Aorta (tissue), 5 donors: ENCODE results near the gene ZNF790. TPM values are rescaled to one million over a fixed set of nuclear protein-coding genes. Genes with fewer than 3 reads are reported as not detected.

Source experiments
- ATAC-seq: fragments of 200-7000 bp; cut with Tn5 transposase; one replicate; pipeline ENCODE4 v1.9.1; 2022; ENCODE audit warnings: moderate library complexity; ENCODE audit not compliant: low FRiP score
- DNase-seq, 2 donors: peaks; one replicate each; pipeline ENCODE4 v3.0.0-alpha.2; 2020
- H3K27ac ChIP-seq, 2 donors: one replicate each; pipeline ENCODE4 v1.5.1; 2013; ENCODE audit warnings: low read length in 2 of 2, mild to moderate bottlenecking in 2 of 2, moderate library complexity in 2 of 2, control low read depth in 1 of 2, inconsistent platforms in 1 of 2, low read depth in 1 of 2
- H3K27me3 ChIP-seq, 2 donors: one replicate each; pipeline ENCODE4 v1.6.1; 2013; ENCODE audit warnings: control low read depth in 1 of 2, low read length in 1 of 2, mild to moderate bottlenecking in 1 of 2, moderate library complexity in 1 of 2; ENCODE audit not compliant: insufficient read depth in 2 of 2, control insufficient read depth in 1 of 2
- H3K36me3 ChIP-seq, 2 donors: one replicate each; pipeline ENCODE4 v1.6.1; 2013; ENCODE audit warnings: control low read depth in 1 of 2, low read length in 1 of 2, mild to moderate bottlenecking in 1 of 2; ENCODE audit not compliant: insufficient read depth in 2 of 2, control insufficient read depth in 1 of 2
- H3K4me1 ChIP-seq, 2 donors: one replicate each; pipeline ENCODE4 v1.6.1; 2013; ENCODE audit warnings: low read length in 2 of 2, control low read depth in 1 of 2, mild to moderate bottlenecking in 1 of 2, moderate library complexity in 1 of 2; ENCODE audit not compliant: insufficient read depth in 2 of 2, control insufficient read depth in 1 of 2
- H3K4me3 ChIP-seq, 2 donors: one replicate each; pipeline ENCODE4 v1.5.1; 2013; ENCODE audit warnings: low read length in 2 of 2, control low read depth in 1 of 2, mild to moderate bottlenecking in 1 of 2
- H3K9me3 ChIP-seq: one replicate; pipeline ENCODE4 v1.6.1; 2013; ENCODE audit warnings: mild to moderate bottlenecking, low read length; ENCODE audit not compliant: control insufficient read depth
- WGBS, 2 donors: extraction: QIAGEN DNeasy Blood & Tissue Kit; methylation state at CpG; one replicate each; pipeline ENCODE4 v1.1.7; 2013; 5-methylcytosine and 5-hydroxymethylcytosine counted together
- intact Hi-C, 2 donors: fragments of 100-400 bp; cut with DNase I; formaldehyde crosslinking; loops; one replicate each; pipeline versions ENCODE4 v1.14.2 to v1.15.0; 2022
- long read RNA-seq, 2 donors: library from polyadenylated mRNA; unstranded; transcript quantifications; one replicate each; pipeline ENCODE4 v2.0.0, GENCODE V29; 2020 to 2021
- polyA plus RNA-seq, 2 donors: library from polyadenylated mRNA; stranded (reverse); fragments of 200-250 nt; gene quantifications; one replicate each; pipeline ENCODE4 v1.2.3, GENCODE V29; 2013
- total RNA-seq, 2 donors: library from RNA; stranded (reverse); fragmentation: NEBNext Ultra II Directional; extraction: Animal tissue kit (Norgen Biotek cat#: 25700); gene quantifications; one replicate each; pipeline ENCODE4 v1.2.1, GENCODE V29; 2021
- donor health status: healthy with polysubstance abuse.
- donor health status: Bipolar disorder and iron deficiency.
- donor health status: DM: no; HTN: no; CAD: no.
- donor health status: DM: no; HTN: no; CAD: no.
- donor health status: DM: yes; HTN: yes; CAD: no.

Gene ZNF790
- total RNA-seq (10 to 100 TPM in 1 of 2 donors, 1 to 10 TPM in 1; 7.6 to 11.8 TPM), polyA plus RNA-seq (1 to 10 TPM; 1.9 to 5.5 TPM)
- long read RNA-seq, donor 1, partial matches to known transcripts = 0 of 6 reads
- long read RNA-seq, donor 1, other reads (novel, unspliced or antisense) = 4 of 6 reads
- long read RNA-seq, donor 2, partial matches to known transcripts = 0 of 12 reads
- long read RNA-seq, donor 2, other reads (novel, unspliced or antisense) = 8 of 12 reads

- intact Hi-C loops = loop anchor here in 1 of 2 donors (1.0 to 2.0 kb wide), 2 partner anchors 12 to 65 kb away; partner anchors contain the start of genes ZNF345 and ZNF850
- Histone ChIP-seq H3K9me3 (peaks cover 3% of the 10 kb centered on the region), H3K27ac (peak within 1 kb of the TSS in 1 of 2 donors; percentile 76), H3K4me1 (no peaks in the 10 kb centered on the region), H3K27me3 (no peaks in the 10 kb centered on the region), H3K36me3 (no peaks in the 10 kb centered on the region), H3K4me3 (peak within 1 kb of the TSS; percentile 11 to 52)
- peak; percentile 99 for ATAC-seq
- DNase-seq = peak; percentile 94 to 96
- 0% methylated on average over 56 of the region's 56 CpGs for WGBS, 2 donors
Measured at GRCh38 chr19:36837906-36838783, at the start of gene ZNF790. ZNF790 (minus strand) TSS chr19:36838387; CDS start chr19:36825619, 12,768 bp downstream.

- H3K4me3 ChIP-seq = no peak overlapping the region
- no peaks in the 10 kb centered on the region for H3K27me3 ChIP-seq
- ATAC-seq (no peak), DNase-seq (no peak)
- peaks cover 18 to 21% of the 10 kb centered on the region in 2 donors for H3K36me3 ChIP-seq
- H3K27ac ChIP-seq = no peak overlapping the region
- H3K4me1 ChIP-seq = no peaks in the 10 kb centered on the region
- 97 to 98% methylated on average over 10 of the region's 10 CpGs for WGBS, 2 donors
- intact Hi-C loops = no loop called here
- peaks cover 23% of the 10 kb centered on the region for H3K9me3 ChIP-seq
Measured at GRCh38 chr19:36876993-36877938, 39.1 kb upstream of the ZNF790 start.

GRCh38 chr19:36851898-36852297 lies 13.7 kb upstream of the ZNF790 start:
- no peak overlapping the region for H3K27ac ChIP-seq
- no peaks in the 10 kb centered on the region for H3K27me3 ChIP-seq
- DNase-seq = no peak
- peak overlapping the region in 1 of 2 donors; percentile 79 for H3K4me3 ChIP-seq
- no peak for ATAC-seq
- peaks cover 2% of the 10 kb centered on the region for H3K9me3 ChIP-seq
- intact Hi-C loops = loop anchor here in 1 of 2 donors (5.0 kb wide), 1 partner anchor 65 kb away; the partner anchor contains the start of genes ZNF568 and ZNF829
- peaks cover 0 to 2% of the 10 kb centered on the region in 2 donors for H3K36me3 ChIP-seq
- no peaks in the 10 kb centered on the region for H3K4me1 ChIP-seq
- WGBS, 2 donors = 93 to 95% methylated on average over 3 of the region's 3 CpGs

GRCh38 chr19:36850559-36851442 lies 12.6 kb upstream of the ZNF790 start, which contains the start of gene ZNF345:
ZNF345 (plus strand) TSS chr19:36850876; CDS start chr19:36876831, 25,955 bp downstream.
- 0 to 1% methylated on average over 43 of the region's 43 CpGs for WGBS, 2 donors
- Histone ChIP-seq H3K4me1 (no peaks in the 10 kb centered on the region), H3K9me3 (peaks cover 2% of the 10 kb centered on the region), H3K27ac (peak within 1 kb of the TSS; percentile 8 to 73), H3K4me3 (peak within 1 kb of the TSS; percentile 79 to 84), H3K27me3 (no peaks in the 10 kb centered on the region), H3K36me3 (peaks cover 0 to 2% of the 10 kb centered on the region in 2 donors)
- DNase-seq (peak; percentile 94), ATAC-seq (peak; percentile 98)
- intact Hi-C loops = loop anchor here in 1 of 2 donors (1.0 to 5.0 kb wide), 2 partner anchors 12 to 66 kb away; partner anchors contain the start of genes ZNF568, ZNF790 and ZNF829

- Histone ChIP-seq H3K9me3 (peaks cover 2% of the 10 kb centered on the region), H3K4me1 (no peaks in the 10 kb centered on the region), H3K36me3 (no peaks in the 10 kb centered on the region), H3K4me3 (peak overlapping the region; percentile 79 to 84), H3K27ac (peak overlapping the region; percentile 8 to 73), H3K27me3 (no peaks in the 10 kb centered on the region)
- 0% methylated on average over 36 of the region's 36 CpGs for WGBS, 2 donors
- peak; percentile 96 to 97 for DNase-seq
- intact Hi-C loops = loop anchor here (1.0 to 5.0 kb wide), 3 partner anchors 12 to 323 kb away; partner anchors contain the start of genes ZNF260 (in 1 of the 2), ZNF568 (in 1 of the 2), ZNF790 (in 1 of the 2) and ZNF829 (in 1 of the 2)
- peak; percentile 98 for ATAC-seq
Measured at GRCh38 chr19:36849701-36850558, 11.7 kb upstream of the ZNF790 start.

- no peak overlapping the region for H3K4me3 ChIP-seq
- H3K9me3 ChIP-seq = no peaks in the 10 kb centered on the region
- DNase-seq (no peak), ATAC-seq (no peak)
- 90 to 97% methylated on average over 1 of the region's 1 CpG for WGBS, 2 donors
- H3K27me3 ChIP-seq = no peaks in the 10 kb centered on the region
- no peak overlapping the region for H3K27ac ChIP-seq
- no peaks in the 10 kb centered on the region for H3K4me1 ChIP-seq
- intact Hi-C loops = loop anchor here in 1 of 2 donors (5.0 kb wide), 1 partner anchor 321 kb away; the partner anchor contains the start of gene ZNF260
- H3K36me3 ChIP-seq = no peaks in the 10 kb centered on the region
Measured at GRCh38 chr19:36847968-36848367, 9.8 kb upstream of the ZNF790 start.
